Gastroesophageal sphincter (tissue), 3 donors: ENCODE data around the gene AHDC1.

Source experiments
- POLR2AphosphoS5 ChIP-seq: sonication (generic); formaldehyde crosslinking; IDR thresholded peaks from one replicate; pipeline ENCODE4 v1.6.1; 2017; ENCODE audit warnings: antibody characterized with exemption
- TF ChIP-seq, protein P1 (sequence below), 4 experiments: fragments of 200-600 bp in 2 of 4; fragments of 450-650 bp in 2 of 4; sonication (generic) in 1 of 4; IDR thresholded peaks; one replicate each; pipeline ENCODE4 v1.5.1; 2017 to 2019; ENCODE audit warnings: antibody characterized with exemption in 4 of 4, mild to moderate bottlenecking in 2 of 4, moderate library complexity in 2 of 4

DNA sequence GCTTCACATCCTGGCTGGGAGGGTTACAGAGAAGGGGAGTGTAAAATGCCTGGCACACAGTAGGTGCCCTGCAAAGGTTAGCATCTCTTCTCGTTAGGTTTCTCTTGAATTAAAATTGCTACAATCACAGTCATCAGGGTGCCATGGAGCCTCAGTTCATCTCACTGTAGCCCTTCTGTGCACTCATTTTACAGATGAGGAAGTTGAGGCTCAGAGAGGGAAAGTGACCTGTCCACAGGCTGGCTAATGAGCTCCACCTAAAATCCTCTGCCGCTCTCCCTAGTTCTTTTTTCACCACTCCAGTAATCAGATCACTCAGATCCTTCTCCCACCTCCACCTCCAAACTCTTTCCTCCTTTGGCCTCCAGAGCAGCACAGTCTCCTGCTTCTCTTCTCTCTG, 13.5 kb upstream of the AHDC1 start:
- no peak for TF ChIP-seq POLR2AphosphoS5
- TF ChIP-seq, protein P1, sequence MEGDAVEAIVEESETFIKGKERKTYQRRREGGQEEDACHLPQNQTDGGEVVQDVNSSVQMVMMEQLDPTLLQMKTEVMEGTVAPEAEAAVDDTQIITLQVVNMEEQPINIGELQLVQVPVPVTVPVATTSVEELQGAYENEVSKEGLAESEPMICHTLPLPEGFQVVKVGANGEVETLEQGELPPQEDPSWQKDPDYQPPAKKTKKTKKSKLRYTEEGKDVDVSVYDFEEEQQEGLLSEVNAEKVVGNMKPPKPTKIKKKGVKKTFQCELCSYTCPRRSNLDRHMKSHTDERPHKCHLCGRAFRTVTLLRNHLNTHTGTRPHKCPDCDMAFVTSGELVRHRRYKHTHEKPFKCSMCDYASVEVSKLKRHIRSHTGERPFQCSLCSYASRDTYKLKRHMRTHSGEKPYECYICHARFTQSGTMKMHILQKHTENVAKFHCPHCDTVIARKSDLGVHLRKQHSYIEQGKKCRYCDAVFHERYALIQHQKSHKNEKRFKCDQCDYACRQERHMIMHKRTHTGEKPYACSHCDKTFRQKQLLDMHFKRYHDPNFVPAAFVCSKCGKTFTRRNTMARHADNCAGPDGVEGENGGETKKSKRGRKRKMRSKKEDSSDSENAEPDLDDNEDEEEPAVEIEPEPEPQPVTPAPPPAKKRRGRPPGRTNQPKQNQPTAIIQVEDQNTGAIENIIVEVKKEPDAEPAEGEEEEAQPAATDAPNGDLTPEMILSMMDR (IDR thresholded peaks at IDR 0.05), result no peak
